Ramos (cell line): ENCODE measurements around the gene KCNQ1.

Source experiments
- in situ Hi-C: fragments of 300-500 bp; cut with MboI; formaldehyde crosslinking; loops from one replicate; pipeline ENCODE4 v1.14.3; 2022; ENCODE audit warnings: low sequenced_read_pairs; ENCODE audit not compliant: unreplicated experiment

KCNQ1 gene

DNA sequence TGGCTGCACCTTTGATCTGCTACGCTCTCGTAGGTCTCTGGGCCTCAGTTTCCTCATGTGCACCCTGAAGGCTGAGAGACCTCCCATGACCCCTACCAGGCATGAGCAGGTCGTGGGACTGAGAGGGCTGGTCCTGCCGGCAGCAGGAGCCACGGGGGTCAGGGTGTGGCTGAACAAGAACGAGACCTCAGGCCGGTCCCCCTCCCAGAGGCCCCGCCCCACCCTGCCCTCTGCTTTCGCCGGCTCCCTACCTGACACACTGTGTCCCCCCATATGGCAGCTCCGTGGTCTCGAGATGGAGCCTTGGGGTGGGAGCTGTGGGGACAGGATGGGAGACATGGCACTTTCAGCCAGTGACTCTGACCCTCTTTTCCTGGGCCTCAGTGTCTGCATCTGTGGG lies 400.2 kb downstream of the KCNQ1 start:
- in situ Hi-C loops = no loop called here

- in situ Hi-C loops = no loop called here
Observed at GRCh38 chr11:2846056-2846455, 401.2 kb downstream of the KCNQ1 start.

DNA sequence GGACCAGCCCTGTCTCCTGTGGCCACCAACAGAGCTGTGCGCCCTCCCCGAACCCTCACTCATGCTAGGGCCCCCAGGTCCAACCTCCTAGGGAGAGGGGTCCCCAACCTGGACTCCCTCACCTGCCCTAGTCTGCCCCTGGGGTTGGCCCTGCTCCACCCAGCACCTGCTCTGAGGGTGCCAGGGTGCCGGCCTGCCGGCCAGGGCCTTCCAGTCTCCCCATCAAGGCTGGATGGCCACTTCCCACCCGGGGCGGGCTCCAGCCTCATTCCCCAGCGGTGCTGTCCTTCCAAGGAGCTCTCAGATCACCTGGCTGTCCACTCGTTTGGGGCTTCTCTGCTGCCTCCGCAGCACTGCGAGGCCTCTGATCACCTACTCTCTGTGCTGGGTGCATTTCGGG lies 401.7 kb downstream of the KCNQ1 start:
- in situ Hi-C loops = no loop called here

GRCh38 chr11:2847561-2847960 lies 402.8 kb downstream of the KCNQ1 start:
- in situ Hi-C loops = no loop called here

DNA sequence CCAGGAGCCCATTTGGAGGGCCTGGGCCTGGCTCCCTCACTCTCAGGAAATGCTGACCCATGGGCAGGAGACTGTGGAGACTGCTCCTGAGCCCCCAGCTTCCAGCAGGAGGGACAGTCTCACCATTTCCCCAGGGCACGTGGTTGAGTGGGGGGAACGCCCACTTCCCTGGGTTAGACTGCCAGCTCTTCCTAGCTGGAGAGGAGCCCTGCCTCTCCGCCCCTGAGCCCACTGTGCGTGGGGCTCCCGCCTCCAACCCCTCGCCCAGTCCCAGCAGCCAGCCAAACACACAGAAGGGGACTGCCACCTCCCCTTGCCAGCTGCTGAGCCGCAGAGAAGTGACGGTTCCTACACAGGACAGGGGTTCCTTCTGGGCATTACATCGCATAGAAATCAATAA lies 403.7 kb downstream of the KCNQ1 start:
- in situ Hi-C loops = no loop called here

- in situ Hi-C loops = no loop called here
Observed at GRCh38 chr11:2849994-2850770, 405.4 kb downstream of the KCNQ1 start.

DNA sequence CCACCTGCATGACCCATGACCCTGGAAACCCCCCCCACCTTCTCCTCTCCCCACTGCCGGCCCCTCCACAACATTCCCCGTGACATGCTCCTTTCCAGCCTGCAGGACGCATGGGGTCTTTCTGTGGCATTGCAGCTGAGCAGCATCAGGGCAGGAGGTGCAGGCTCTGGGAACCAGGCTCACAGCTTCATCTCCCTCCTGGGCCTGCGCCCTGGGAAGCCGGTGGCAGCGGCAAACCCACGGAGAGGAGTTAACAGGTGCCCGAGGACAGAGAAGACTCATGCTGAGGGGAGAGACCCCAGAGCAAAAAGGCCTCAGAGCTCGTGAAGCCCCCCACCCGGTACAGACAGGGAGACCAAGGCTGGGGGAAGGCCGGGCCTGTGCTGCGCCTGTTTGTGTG lies 408.6 kb downstream of the KCNQ1 start:
- in situ Hi-C loops = no loop called here

DNA sequence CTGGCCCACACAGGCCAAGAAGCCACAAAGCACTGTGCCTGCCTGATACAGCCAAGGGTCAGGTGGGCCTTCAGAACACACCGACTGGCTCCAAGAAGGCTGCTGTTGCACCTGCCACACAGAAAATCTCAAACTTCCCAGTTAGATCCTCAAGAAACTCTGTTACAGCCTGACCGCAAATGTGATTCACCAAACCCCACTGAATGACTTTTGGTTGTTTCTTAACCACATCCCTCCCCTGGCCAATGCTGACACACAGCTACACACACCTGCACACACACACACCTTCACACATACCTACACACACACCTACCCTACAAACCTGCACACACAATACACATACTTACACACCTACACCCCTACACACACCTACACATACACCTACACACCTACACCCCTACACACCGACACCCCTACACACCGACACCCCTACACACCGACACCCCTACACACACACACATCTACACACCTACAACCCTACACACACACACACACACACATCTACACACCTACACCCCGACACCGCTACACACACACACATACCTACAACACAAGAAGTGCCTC lies 409.3 kb downstream of the KCNQ1 start:
- in situ Hi-C loops = no loop called here

DNA sequence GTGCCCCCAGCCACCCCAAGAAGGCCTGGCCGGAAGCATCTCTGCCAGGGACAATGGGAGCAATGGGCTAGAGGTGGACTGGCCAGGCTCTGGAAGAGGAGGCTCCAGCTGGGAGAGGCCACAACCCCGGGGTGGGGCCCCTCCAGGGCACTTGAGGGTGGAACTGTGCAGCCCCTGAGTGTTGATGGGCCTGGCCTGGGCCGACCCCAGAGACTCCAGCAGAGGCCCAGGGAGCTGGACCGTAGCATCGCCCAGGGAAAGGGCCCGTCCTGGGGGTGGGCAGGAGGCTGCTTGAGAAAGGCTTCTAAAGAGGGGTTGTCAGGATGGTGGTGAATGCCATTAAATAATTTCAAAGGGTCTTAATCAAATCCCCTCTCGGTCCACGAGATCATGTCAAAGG lies 410.4 kb downstream of the KCNQ1 start:
- in situ Hi-C loops = no loop called here

GRCh38 chr11:2857276-2857675 lies 412.5 kb downstream of the KCNQ1 start:
- in situ Hi-C loops = no loop called here

- in situ Hi-C loops = no loop called here
Observed at GRCh38 chr11:2857918-2858317, 413.1 kb downstream of the KCNQ1 start.

DNA sequence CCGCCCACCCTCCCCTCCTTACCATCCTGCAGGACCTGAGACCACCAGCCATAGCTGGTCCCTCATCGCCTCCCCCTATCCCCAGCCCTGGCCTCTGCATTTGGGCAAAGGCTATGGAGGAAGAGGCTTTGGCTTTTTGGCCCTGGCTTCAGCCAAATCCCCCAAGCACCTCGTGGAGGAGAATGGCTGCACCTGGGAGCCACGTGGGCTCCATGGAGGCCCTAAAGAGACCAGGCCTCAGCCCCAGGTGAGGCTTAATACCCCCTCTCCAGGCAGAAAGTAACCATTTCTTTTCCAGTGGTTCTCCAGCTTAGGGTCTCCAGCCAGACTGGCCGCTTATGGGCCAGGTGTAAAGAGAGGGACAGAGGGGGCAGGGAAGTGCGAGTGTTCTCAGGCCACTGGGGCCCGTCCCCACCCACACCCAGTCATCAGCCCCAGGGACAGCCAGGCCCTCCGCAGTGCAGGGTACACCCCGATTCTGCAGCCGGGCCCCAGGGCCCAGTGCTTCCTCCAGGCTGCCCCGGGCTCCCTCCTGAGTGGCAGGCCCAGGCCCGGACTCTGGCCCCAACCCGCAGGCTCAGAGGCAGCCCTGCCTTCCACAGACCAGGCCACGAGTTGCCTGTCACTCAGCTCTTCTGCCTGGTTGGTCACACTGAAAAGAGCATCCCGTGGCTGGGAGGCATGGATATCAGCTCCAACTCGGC lies 414.3 kb downstream of the KCNQ1 start:
- in situ Hi-C loops = no loop called here

GRCh38 chr11:2859699-2860037 lies 414.9 kb downstream of the KCNQ1 start:
- in situ Hi-C loops = no loop called here

GRCh38 chr11:2860636-2861035 lies 415.8 kb downstream of the KCNQ1 start:
- in situ Hi-C loops = no loop called here

GRCh38 chr11:2862395-2863275 lies 417.8 kb downstream of the KCNQ1 start:
- in situ Hi-C loops = no loop called here

GRCh38 chr11:2863276-2863618 lies 418.4 kb downstream of the KCNQ1 start:
- in situ Hi-C loops = no loop called here

DNA sequence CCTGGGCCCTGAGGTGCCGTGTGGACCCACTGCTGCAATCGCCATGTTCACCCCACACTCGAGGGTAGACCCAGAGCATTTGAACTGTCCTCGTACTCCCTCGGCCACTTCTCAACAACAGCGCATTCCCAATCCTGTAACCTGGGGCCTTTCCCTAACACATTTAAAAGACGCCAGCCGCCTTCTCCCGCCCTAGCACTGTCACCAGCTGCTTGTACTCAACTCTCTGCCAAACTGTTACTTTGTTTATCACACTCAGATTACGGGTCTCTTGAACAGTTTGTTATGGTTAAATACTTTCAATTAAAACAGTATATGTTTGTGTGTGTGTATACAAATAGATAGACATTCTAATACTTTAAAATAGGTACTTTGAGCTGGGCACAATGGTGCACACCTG lies 420.1 kb downstream of the KCNQ1 start:
- in situ Hi-C loops = no loop called here

GRCh38 chr11:2865922-2866577 lies 421.2 kb downstream of the KCNQ1 start:
- in situ Hi-C loops = no loop called here

GRCh38 chr11:2867142-2867541 lies 422.3 kb downstream of the KCNQ1 start:
- in situ Hi-C loops = no loop called here

DNA sequence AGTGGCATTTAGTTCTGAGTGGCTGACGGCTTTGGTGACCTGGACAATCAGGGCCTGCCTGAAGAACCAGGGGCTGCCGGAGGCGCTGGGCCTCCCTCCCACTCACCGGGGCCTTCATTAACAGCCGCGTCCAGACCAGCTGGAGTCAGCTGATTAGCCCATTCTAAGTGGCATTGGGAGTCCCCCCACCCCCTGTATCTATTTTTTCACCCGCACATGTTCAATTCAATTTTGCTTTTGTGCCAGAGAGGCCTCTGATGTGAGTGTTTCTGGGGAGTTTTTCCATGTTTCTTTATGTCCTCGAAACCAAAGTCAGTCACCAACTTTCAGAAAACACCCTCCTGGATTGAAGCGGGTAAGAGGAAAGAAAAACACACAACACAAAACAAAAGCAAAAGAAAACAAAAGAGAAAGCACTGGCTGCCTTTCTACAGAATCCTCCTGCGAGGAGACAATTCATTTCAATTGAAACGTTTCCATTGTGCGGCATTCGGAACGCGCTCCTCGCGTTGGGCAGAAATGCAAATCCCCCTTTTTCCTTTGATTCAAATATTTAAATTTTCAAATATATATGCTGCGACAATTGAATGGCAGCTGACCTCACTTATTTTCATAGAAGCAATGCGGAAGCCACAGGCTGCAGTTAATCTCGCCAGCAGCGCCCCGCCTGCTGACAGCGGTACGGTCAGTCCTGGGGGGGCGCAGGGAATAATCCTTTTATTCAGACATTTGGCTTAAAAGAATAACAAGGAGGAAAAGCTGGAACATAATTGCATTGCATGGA lies 423.1 kb downstream of the KCNQ1 start:
- in situ Hi-C loops = no loop called here
